ENCODE results near the gene PRUNE2. TPM values are rescaled to one million over a fixed set of nuclear protein-coding genes. Genes with fewer than 3 reads are reported as not detected.

Gene PRUNE2
- total and polyA plus RNA-seq, 9 of the 15 experiments (the other 6 are each of a cell fraction or from before 2014, with no cell fraction given) = 0.05 to 0.45 (median 0.18) TPM; not detected in 1

GRCh38 chr9:76868897-76869296, 37.0 kb downstream of the PRUNE2 start:
- WGBS (ENCODE audit: insufficient coverage, low coverage, missing lambda C conversion rate) = 2% methylated on average over 9 of the region's 13 CpGs

More at GRCh38 chr9:76868897-76869296, 37.0 kb downstream of the PRUNE2 start:
- no peaks in the 10 kb centered on the region for H3K79me2 ChIP-seq (ENCODE audit: control insufficient read depth, insufficient read depth, low read length)
- H3K4me3 ChIP-seq = no peak overlapping the region
- intact Hi-C loops (cut with micrococcal nuclease) (no loop called here), in situ Hi-C loops (cut with MboI) (no loop called here)
- BruUV-seq (replicated peaks) = no TSS peak
- H3K9me1 ChIP-seq (ENCODE audit: control insufficient read depth, insufficient read depth, low read length) = no peaks in the 10 kb centered on the region
- FAIRE-seq (no peak), DNase-seq (ENCODE audit: extremely low read depth in 1 of 4, low spot score in 3 of 4) (no peak), ATAC-seq (no peak)
- H3K4me2 ChIP-seq (ENCODE audit: insufficient read depth, low read length) = no peak overlapping the region
- H3K36me3 ChIP-seq (ENCODE audit: control insufficient read depth, insufficient read depth, low read length) = no peaks in the 10 kb centered on the region
- POLR2A ChIA-PET = no interaction called here
- H3K9me3 ChIP-seq (replicated peaks; ENCODE audit: control insufficient read depth, insufficient read depth, low read depth, low read length) = no peaks in the 10 kb centered on the region
- CTCF ChIA-PET (ENCODE audit: low intra/inter-chr PET ratio) = no interaction called here
- H3K27ac ChIP-seq (ENCODE audit: extremely low read depth, low read depth, low read length) = no peak overlapping the region
- no peak overlapping the region for H2AFZ ChIP-seq (ENCODE audit: low read depth, low read length)
- no peak for TF ChIP-seq E2F5 (CRISPR knock-in tag; IDR thresholded peaks at IDR 0.05)
- TF ChIP-seq EHMT2 (IDR thresholded peaks at IDR 0.05) = no peak
- no peak for TF ChIP-seq ZNF655 (CRISPR knock-in tag; IDR thresholded peaks at IDR 0.05)
- H4K20me1 ChIP-seq (replicated peaks; ENCODE audit: control insufficient read depth, insufficient read depth, low read length) = no peaks in the 10 kb centered on the region
- H3K27me3 ChIP-seq (ENCODE audit: control insufficient read depth in 2 of 2, insufficient read depth in 2 of 2, low read length in 2 of 2) = peaks cover 0 to 8% of the 10 kb centered on the region in 2 experiments; a peak in 2 of 5 replicates
- no peak overlapping the region for H3K9ac ChIP-seq (ENCODE audit: insufficient read depth in 1 of 2, low read depth in 2 of 2, low read length in 2 of 2)
- no peaks in the 10 kb centered on the region for H3K4me1 ChIP-seq (replicated peaks in 1 of 2; ENCODE audit: control insufficient read depth in 2 of 2, insufficient read depth in 2 of 2, low read length in 2 of 2)

Measured in K562 (cell line).